K562 (cell line): ENCODE measurements around the gene AHCYL2. TPM values are rescaled to one million over a fixed set of nuclear protein-coding genes. Genes with fewer than 3 reads are reported as not detected.

Experiments
- CCAR2 ChIP-seq: fragments of 200-400 bp; formaldehyde crosslinking; IDR thresholded peaks from 2 replicates; pipeline ENCODE4 v1.6.1; 2017; ENCODE audit warnings: mild to moderate bottlenecking, low read depth, low read length
- EHMT2 ChIP-seq: fragments of 450-650 bp; IDR thresholded peaks from 2 replicates; pipeline ENCODE4 v1.6.1; 2018; ENCODE audit warnings: antibody characterized with exemption
- FOXM1 ChIP-seq, 2 experiments: fragments of 450-650 bp in 1 of 2; sonication (generic) in 1 of 2; formaldehyde crosslinking in 1 of 2; IDR thresholded peaks; 2 replicates each; pipeline versions ENCODE4 v1.6.1 to v1.9.0; 2017 to 2022; ENCODE audit warnings: low read depth in 2 of 2, mild to moderate bottlenecking in 2 of 2, missing genetic modification reagents in 1 of 2, moderate library complexity in 1 of 2
- FOXP1 ChIP-seq: sonication (generic); formaldehyde crosslinking; IDR thresholded peaks from 2 replicates; pipeline ENCODE4 v1.8.0; 2022; ENCODE audit warnings: mild to moderate bottlenecking, missing genetic modification reagents
- HNRNPLL ChIP-seq: fragments of 200-400 bp; formaldehyde crosslinking; IDR thresholded peaks from 2 replicates; pipeline ENCODE4 v1.6.1; 2017; ENCODE audit warnings: low read length, low read depth, mild to moderate bottlenecking; ENCODE audit not compliant: poor library complexity, severe bottlenecking
- KAT7 ChIP-seq: sonication (generic); formaldehyde crosslinking; IDR thresholded peaks from 2 replicates; pipeline ENCODE4 v1.8.0; 2022; ENCODE audit warnings: missing genetic modification reagents, mild to moderate bottlenecking, borderline replicate concordance
- NCOA4 ChIP-seq: fragments of 450-650 bp; IDR thresholded peaks from 2 replicates; pipeline ENCODE4 v1.6.1; 2018; ENCODE audit warnings: mild to moderate bottlenecking; ENCODE audit not compliant: partially characterized antibody
- NCOA6 ChIP-seq: fragments of 450-650 bp; IDR thresholded peaks from 2 replicates; pipeline ENCODE4 v1.6.1; 2017; ENCODE audit warnings: mild to moderate bottlenecking
- PHF8 ChIP-seq: fragments of 200-600 bp; sonication (generic); IDR thresholded peaks from 2 replicates; pipeline ENCODE4 v1.6.1; 2012; ENCODE audit warnings: mixed run types, mild to moderate bottlenecking, inconsistent platforms, low read length, moderate library complexity, borderline replicate concordance
- SNIP1 ChIP-seq: fragments of 450-650 bp; IDR thresholded peaks from 2 replicates; pipeline ENCODE4 v1.7.1; 2017; ENCODE audit warnings: low read depth, mild to moderate bottlenecking
- STAT5B ChIP-seq: fragments of 250-450 bp; sonication (Bioruptor Pico); IDR thresholded peaks from 2 replicates; pipeline ENCODE4 v1.8.0; 2021; ENCODE audit warnings: mild to moderate bottlenecking, inconsistent platforms
- ZEB2 ChIP-seq: fragments of 450-650 bp; IDR thresholded peaks from 2 replicates; pipeline ENCODE4 v1.6.1; 2016
- ZNF212 ChIP-seq: fragments of 450-650 bp; formaldehyde crosslinking; IDR thresholded peaks from 2 replicates; pipeline ENCODE4 v1.4.0; 2020; ENCODE audit warnings: mild to moderate bottlenecking
- ZNF24 ChIP-seq: fragments of 450-650 bp; IDR thresholded peaks from 2 replicates; pipeline ENCODE4 v1.6.1; 2016
- polyA plus RNA-seq, 8 experiments: library from polyadenylated mRNA; depleted of rRNA in 4 of 8; stranded (reverse) in 5 of 8; unstranded in 3 of 8; fragments of >200 nt; fragmentation: Nextera tagmentation in 2 of 8; fragmentation: Illumina TruSeq in 1 of 8; extraction: Ambion mirVana in 2 of 8; extraction: Trizol in 1 of 8; gene quantifications; 2 replicates each; pipeline versions ENCODE4 v1.2.1 to v1.2.3, GENCODE V29; 2011 to 2014; ENCODE audit warnings: inconsistent platforms in 1 of 8, missing spikeins in 1 of 8
- total RNA-seq, 7 experiments: library from RNA; depleted of rRNA in 6 of 7; stranded (reverse); fragments of >200 nt in 6 of 7; fragmentation: Illumina TruSeq in 2 of 7; extraction: Trizol in 2 of 7; gene quantifications; 2 replicates each; pipeline versions ENCODE4 v1.2.1 to v1.2.3, GENCODE V29; 2011 to 2021; ENCODE audit warnings: low replicate concordance in 1 of 7
- TF ChIP-seq, protein P1 (sequence below), 2 experiments: fragments of 450-650 bp in 1 of 2; sonication (generic) in 1 of 2; formaldehyde crosslinking in 1 of 2; IDR thresholded peaks; 2 replicates each; pipeline versions ENCODE4 v1.7.1 to v1.9.0; 2016 to 2022; ENCODE audit warnings: inconsistent platforms in 1 of 2, mild to moderate bottlenecking in 1 of 2, missing genetic modification reagents in 1 of 2
- TF ChIP-seq, protein P2 (sequence below): fragments of 250-450 bp; sonication (Bioruptor Pico); IDR thresholded peaks from 2 replicates; pipeline ENCODE4 v1.9.0; 2021; ENCODE audit warnings: mild to moderate bottlenecking
- TF ChIP-seq, protein P3 (sequence below): fragments of 250-450 bp; sonication (Bioruptor Pico); IDR thresholded peaks from 2 replicates; pipeline ENCODE4 v1.8.0; 2022; ENCODE audit warnings: inconsistent platforms, mild to moderate bottlenecking, moderate library complexity, borderline replicate concordance

Gene AHCYL2
- total and polyA plus RNA-seq, 9 of the 15 experiments (the other 6 are each of a cell fraction or from before 2014, with no cell fraction given), result 0.93 to 10.5 (median 5.2) TPM

DNA sequence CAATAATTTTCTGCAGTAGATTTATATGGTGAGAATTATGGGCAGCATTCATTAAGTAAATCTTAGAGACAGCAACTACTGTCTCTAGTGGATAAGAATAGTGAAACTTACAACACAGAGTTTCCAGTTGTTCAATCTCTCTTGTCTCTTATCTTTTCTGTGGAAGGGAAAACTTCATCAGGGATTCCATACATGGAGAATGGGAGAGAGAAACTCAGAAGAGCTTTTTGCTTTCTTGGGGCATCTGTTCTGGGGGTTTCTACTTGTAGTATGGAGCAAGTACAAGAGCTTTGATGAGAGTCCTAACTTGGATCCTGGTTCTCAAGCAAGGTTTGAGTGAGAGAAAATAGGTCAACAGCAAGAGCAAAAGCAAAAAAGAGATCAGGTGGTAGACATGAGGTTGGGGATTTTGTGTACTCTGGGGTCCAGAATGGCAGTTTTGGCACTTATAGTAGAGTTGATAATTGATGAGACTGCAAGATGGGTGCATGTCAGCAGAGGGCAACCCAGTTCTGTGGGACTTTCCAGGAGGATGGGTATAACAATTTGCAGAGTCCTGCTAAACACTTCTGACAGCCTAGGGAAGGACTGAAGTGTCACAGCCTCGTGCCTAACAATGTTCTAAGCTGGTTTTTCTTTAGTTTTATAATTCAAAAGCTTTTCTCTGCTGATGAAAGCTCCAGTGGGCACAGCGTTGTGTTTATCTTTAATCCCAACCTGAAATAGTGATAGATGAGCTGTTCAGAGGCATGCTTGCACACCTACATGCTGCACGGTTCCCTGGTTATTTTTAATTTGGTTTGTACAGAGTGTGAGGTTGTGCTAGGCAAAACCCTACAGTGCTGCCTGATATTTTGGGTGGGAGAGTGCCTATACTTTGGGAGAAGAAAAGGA lies 177.4 kb downstream of the AHCYL2 start (continued):
- TF ChIP-seq FOXM1 (IDR thresholded peaks at IDR 0.05; ENCODE audit: low read depth) (no peak), FOXM1 (CRISPR knock-in tag; IDR thresholded peaks at IDR 0.05; ENCODE audit: low read depth) (no peak), NCOA4 (no peak), KAT7 (no peak), NCOA6 (no peak), ZNF24 (0 out of 2 replicates have a peak, but pooled peaks have one; percentile 36), STAT5B (CRISPR knock-in tag) (no peak), HNRNPLL (no peak), ZNF212 (CRISPR knock-in tag) (no peak), CCAR2 (no peak), PHF8 (no peak), EHMT2 (no peak), ZEB2 (no peak), FOXP1 (CRISPR knock-in tag) (no peak), SNIP1 (no peak)
- TF ChIP-seq, protein P1, sequence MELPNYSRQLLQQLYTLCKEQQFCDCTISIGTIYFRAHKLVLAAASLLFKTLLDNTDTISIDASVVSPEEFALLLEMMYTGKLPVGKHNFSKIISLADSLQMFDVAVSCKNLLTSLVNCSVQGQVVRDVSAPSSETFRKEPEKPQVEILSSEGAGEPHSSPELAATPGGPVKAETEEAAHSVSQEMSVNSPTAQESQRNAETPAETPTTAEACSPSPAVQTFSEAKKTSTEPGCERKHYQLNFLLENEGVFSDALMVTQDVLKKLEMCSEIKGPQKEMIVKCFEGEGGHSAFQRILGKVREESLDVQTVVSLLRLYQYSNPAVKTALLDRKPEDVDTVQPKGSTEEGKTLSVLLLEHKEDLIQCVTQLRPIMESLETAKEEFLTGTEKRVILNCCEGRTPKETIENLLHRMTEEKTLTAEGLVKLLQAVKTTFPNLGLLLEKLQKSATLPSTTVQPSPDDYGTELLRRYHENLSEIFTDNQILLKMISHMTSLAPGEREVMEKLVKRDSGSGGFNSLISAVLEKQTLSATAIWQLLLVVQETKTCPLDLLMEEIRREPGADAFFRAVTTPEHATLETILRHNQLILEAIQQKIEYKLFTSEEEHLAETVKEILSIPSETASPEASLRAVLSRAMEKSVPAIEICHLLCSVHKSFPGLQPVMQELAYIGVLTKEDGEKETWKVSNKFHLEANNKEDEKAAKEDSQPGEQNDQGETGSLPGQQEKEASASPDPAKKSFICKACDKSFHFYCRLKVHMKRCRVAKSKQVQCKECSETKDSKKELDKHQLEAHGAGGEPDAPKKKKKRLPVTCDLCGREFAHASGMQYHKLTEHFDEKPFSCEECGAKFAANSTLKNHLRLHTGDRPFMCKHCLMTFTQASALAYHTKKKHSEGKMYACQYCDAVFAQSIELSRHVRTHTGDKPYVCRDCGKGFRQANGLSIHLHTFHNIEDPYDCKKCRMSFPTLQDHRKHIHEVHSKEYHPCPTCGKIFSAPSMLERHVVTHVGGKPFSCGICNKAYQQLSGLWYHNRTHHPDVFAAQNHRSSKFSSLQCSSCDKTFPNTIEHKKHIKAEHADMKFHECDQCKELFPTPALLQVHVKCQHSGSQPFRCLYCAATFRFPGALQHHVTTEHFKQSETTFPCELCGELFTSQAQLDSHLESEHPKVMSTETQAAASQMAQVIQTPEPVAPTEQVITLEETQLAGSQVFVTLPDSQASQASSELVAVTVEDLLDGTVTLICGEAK (IDR thresholded peaks at IDR 0.05), result no peak
- TF ChIP-seq, protein P1 (CRISPR knock-in tag; IDR thresholded peaks at IDR 0.05), result no peak
- TF ChIP-seq, protein P2, sequence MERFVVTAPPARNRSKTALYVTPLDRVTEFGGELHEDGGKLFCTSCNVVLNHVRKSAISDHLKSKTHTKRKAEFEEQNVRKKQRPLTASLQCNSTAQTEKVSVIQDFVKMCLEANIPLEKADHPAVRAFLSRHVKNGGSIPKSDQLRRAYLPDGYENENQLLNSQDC (CRISPR knock-in tag), result no peak
- TF ChIP-seq, protein P3, sequence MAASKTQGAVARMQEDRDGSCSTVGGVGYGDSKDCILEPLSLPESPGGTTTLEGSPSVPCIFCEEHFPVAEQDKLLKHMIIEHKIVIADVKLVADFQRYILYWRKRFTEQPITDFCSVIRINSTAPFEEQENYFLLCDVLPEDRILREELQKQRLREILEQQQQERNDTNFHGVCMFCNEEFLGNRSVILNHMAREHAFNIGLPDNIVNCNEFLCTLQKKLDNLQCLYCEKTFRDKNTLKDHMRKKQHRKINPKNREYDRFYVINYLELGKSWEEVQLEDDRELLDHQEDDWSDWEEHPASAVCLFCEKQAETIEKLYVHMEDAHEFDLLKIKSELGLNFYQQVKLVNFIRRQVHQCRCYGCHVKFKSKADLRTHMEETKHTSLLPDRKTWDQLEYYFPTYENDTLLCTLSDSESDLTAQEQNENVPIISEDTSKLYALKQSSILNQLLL (CRISPR knock-in tag), result no peak
